Mesothelial cell of epicardium (in vitro differentiated cells): ENCODE results near the gene PRKG1. TPM values are rescaled to one million over a fixed set of nuclear protein-coding genes. Genes with fewer than 3 reads are reported as not detected.
"Not testable (repeated sequence)": the region's sequence is repeated elsewhere in the genome, so short reads cannot be mapped to it uniquely, and the experiment has no call there.

Experiments
- DNase-seq, 2 experiments: peaks; one replicate each; pipeline ENCODE4 v3.0.0; 2021; ENCODE audit warnings: low spot score in 2 of 2; ENCODE audit not compliant: unreplicated experiment in 2 of 2
- H3K27ac Mint-ChIP-seq: 2 replicates; pipeline ENCODE4 v1.8.0; 2021; ENCODE audit warnings: mixed read lengths
- H3K27me3 Mint-ChIP-seq: 2 replicates; pipeline ENCODE4 v1.8.0; 2021; ENCODE audit warnings: low read depth, mixed read lengths
- H3K36me3 Mint-ChIP-seq: 2 replicates; pipeline ENCODE4 v1.8.0; 2021; ENCODE audit warnings: mixed read lengths
- H3K4me1 Mint-ChIP-seq: 2 replicates; pipeline ENCODE4 v1.8.0; 2021; ENCODE audit warnings: mixed read lengths
- H3K4me3 Mint-ChIP-seq: 2 replicates; pipeline ENCODE4 v1.8.0; 2021; ENCODE audit warnings: mild to moderate bottlenecking, moderate library complexity, mixed read lengths
- H3K9me3 Mint-ChIP-seq: 2 replicates; pipeline ENCODE4 v1.8.0; 2021; ENCODE audit warnings: mixed read lengths
- total RNA-seq: library from RNA; stranded (reverse); gene quantifications from 3 replicates; pipeline ENCODE4 v1.2.1, GENCODE V29; 2021
- TF ChIP-seq, protein P1 (sequence below): fragments of 200-600 bp; sonication (generic); IDR thresholded peaks from one replicate; pipeline ENCODE4 v1.5.0; 2021; ENCODE audit warnings: antibody characterized with exemption; ENCODE audit not compliant: unreplicated experiment

Gene PRKG1
- total RNA-seq, 1 donor from 2014 or later = 37.0 TPM

DNA sequence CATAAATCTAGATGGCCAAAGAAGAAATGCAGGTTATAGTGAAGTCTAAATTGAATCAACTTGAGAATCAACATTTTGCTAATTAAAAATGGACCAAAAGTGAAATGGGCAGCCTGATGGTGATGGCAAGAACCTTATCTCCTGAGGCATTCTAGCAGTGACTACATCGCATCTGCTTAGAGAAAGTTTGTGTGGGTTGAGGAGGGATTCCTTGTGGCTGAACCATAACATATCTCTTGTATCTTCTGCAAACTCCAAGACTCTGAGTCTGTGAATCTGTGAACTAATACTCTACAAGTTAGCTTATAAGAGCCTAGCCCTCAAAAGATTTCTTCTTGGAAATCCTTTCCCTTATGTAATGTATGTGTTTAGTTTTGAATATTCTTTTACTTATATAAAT, 85.6 kb downstream of the PRKG1 start:
- no peaks in the 10 kb centered on the region for H3K9me3 Mint-ChIP-seq
- H3K36me3 Mint-ChIP-seq = peaks cover 5% of the 10 kb centered on the region
- peaks cover 10% of the 10 kb centered on the region for H3K4me1 Mint-ChIP-seq
- no peak for DNase-seq
- H3K27me3 Mint-ChIP-seq = no peaks in the 10 kb centered on the region
- TF ChIP-seq, protein P1, sequence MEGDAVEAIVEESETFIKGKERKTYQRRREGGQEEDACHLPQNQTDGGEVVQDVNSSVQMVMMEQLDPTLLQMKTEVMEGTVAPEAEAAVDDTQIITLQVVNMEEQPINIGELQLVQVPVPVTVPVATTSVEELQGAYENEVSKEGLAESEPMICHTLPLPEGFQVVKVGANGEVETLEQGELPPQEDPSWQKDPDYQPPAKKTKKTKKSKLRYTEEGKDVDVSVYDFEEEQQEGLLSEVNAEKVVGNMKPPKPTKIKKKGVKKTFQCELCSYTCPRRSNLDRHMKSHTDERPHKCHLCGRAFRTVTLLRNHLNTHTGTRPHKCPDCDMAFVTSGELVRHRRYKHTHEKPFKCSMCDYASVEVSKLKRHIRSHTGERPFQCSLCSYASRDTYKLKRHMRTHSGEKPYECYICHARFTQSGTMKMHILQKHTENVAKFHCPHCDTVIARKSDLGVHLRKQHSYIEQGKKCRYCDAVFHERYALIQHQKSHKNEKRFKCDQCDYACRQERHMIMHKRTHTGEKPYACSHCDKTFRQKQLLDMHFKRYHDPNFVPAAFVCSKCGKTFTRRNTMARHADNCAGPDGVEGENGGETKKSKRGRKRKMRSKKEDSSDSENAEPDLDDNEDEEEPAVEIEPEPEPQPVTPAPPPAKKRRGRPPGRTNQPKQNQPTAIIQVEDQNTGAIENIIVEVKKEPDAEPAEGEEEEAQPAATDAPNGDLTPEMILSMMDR = no peak
- no peak overlapping the region for H3K4me3 Mint-ChIP-seq
- no peak overlapping the region for H3K27ac Mint-ChIP-seq

DNA sequence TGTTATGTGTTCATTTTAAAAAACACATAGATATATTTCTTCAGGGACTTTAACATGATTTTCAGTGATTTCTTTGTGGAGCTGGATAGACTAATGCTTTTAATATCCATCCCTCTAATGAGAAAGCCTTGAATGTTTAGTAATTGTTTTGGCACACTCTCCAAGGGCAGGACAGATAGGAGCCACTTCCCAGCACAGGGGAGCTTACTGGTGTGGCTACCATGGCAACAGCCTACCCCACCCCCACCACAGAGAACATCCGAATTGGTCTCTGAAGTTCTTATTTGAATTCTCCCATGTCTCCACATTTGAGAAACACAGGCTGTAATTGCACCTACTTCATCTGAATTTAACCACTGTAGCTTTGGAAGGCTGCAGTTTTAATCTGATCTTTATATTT, 87.7 kb downstream of the PRKG1 start:
- H3K27ac Mint-ChIP-seq = no peak overlapping the region
- peaks cover 7% of the 10 kb centered on the region for H3K36me3 Mint-ChIP-seq
- H3K4me3 Mint-ChIP-seq = no peak overlapping the region
- TF ChIP-seq, protein P1 = no peak
- peaks cover 6% of the 10 kb centered on the region for H3K4me1 Mint-ChIP-seq
- no peaks in the 10 kb centered on the region for H3K27me3 Mint-ChIP-seq
- no peaks in the 10 kb centered on the region for H3K9me3 Mint-ChIP-seq
- no peak for DNase-seq

DNA sequence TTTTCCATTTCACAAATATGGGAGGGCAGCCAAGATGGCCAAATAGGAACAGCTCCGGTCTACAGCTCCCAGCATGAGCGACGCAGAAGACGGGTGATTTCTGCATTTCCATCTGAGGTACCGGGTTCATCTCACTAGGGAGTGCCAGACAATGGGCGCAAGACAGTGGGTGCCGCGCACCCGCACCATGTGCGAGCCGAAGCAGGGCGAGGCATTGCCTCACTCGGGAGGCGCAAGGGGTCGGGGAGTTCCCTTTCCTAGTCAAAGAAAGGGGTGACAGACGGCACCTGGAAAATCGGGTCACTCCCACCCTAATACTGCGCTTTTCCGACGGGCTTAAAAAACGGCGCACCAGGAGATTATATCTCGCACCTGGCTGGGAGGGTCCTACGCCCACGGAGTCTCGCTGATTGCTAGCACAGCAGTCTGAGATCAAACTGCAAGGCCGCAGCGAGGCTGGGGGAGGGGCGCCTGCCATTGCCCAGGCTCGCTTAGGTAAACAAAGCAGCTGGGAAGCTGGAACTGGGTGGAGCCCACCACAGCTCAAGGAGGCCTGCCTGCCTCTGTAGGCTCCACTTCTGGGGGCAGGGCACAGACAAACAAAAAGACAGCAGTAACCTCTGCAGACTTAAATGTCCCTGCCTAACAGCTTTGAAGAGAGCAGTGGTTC, 89.2 kb downstream of the PRKG1 start:
- H3K27ac Mint-ChIP-seq, H3K4me3 Mint-ChIP-seq, H3K36me3 Mint-ChIP-seq, H3K4me1 Mint-ChIP-seq, DNase-seq, H3K27me3 Mint-ChIP-seq, H3K9me3 Mint-ChIP-seq: not testable (repeated sequence)

DNA sequence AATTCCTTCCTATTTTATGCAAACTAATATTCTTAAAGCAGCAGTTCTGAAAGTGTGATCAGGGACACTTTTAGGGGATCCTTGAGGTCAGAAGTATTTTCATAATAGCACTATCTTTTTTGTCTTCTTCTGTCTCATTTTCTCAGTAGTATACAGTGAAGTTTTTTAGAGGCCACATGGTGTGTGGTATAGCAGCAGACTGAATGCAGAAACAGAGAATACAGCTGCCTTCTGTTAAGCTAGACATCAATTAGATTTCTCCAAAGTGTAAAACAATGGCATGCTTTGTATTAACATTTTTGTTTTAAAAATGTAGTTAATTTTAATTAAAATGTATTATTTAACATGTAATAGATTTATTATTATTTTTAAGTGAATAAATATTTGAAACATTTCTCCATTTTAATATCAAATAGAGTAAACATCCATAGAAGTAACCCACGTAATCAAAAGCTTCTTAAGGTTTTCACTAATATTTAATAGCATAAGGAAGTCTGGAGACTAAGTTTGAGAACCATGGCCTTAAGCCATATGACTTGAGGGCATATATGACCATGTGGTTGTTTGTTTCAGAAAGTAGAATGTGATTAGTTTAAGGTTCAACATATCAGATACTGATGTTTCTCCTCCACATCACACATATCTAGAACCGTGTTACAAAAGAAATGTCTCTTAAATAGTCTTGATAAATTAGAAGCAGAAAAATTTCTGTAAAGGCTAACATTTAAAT, 94.0 kb downstream of the PRKG1 start:
- Mint-ChIP-seq H3K27ac (no peak overlapping the region), H3K4me3 (no peak overlapping the region), H3K9me3 (no peaks in the 10 kb centered on the region), H3K36me3 (peaks cover 6% of the 10 kb centered on the region), H3K4me1 (no peaks in the 10 kb centered on the region), H3K27me3 (no peaks in the 10 kb centered on the region)
- TF ChIP-seq, protein P1 = no peak
- no peak for DNase-seq

DNA sequence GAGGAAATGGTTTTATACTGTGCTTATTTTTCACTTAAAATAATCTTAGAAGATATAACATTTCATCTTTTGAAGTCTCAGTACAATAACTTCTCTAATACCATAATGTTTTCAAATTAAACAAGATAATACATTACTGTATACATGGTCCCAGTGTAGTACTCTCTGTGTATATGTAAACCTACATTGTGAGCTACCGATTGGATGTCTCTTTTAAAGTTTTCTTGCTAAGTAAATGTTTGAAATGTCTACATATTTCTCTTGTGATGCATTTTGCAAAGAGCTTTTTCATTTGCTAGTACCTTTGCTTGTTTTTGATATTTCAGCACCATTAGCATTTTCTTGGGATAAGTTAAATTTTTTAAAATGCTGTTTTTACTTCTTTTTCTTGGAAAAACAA, 94.8 kb downstream of the PRKG1 start:
- Mint-ChIP-seq H3K4me3 (no peak overlapping the region), H3K27ac (no peak overlapping the region), H3K36me3 (peaks cover 3% of the 10 kb centered on the region), H3K9me3 (no peaks in the 10 kb centered on the region), H3K27me3 (no peaks in the 10 kb centered on the region), H3K4me1 (no peaks in the 10 kb centered on the region)
- no peak for DNase-seq
- TF ChIP-seq, protein P1 = no peak

DNA sequence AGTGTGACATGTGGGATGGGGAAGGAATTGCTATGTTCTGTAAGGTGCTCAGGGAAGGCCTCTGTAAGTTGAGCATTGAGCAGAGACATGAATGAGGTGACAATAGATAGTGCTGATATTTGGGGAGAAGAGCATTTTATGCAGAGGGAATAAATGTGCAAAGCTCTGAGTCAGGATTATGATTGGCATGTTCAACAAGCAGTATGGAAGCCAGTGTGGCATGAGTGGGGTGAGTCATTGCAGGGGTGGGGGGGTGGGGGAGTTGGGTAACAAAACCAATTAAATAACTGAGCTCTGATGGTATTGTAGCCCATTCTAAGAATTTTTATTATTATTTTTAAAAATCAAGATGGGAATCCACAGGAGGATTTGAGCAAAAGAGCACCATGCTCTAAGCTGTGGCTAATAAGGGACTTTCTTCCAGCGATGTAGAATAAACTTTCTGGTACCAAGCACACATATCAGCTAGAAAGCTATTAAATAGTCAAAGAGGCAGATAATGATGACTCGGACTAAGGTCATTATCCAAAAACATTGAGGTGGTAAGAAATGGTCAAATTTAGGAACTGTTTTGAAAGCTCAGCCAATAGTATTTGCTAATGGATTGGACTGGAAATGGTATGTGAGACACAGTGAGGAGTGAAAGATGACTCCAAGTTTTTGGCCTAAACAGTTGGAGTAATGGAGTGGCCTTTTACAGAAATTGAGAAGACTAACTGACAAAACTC, 96.4 kb downstream of the PRKG1 start:
- no peak overlapping the region for H3K27ac Mint-ChIP-seq
- peaks cover 4% of the 10 kb centered on the region for H3K9me3 Mint-ChIP-seq
- H3K36me3 Mint-ChIP-seq = peaks cover 9% of the 10 kb centered on the region
- TF ChIP-seq, protein P1 = no peak
- H3K4me3 Mint-ChIP-seq = no peak overlapping the region
- no peaks in the 10 kb centered on the region for H3K4me1 Mint-ChIP-seq
- no peaks in the 10 kb centered on the region for H3K27me3 Mint-ChIP-seq
- no peak for DNase-seq
